Brain microvascular endothelial cell (primary cell): ENCODE results near the gene WDTC1.

Experiments used
- DNase-seq: peaks from one replicate; pipeline ENCODE4 v3.0.0-alpha.2; 2020
- H3K27ac ChIP-seq: fragments of 250-450 bp; sonication (Bioruptor Pico); 2 replicates; pipeline ENCODE4 v1.5.1; 2020; ENCODE audit warnings: mild to moderate bottlenecking, moderate library complexity
- H3K27me3 ChIP-seq: fragments of 250-450 bp; sonication (Bioruptor Pico); replicated peaks from 2 replicates; pipeline ENCODE4 v1.5.1; 2020; ENCODE audit warnings: mild to moderate bottlenecking
- H3K36me3 ChIP-seq: fragments of 250-450 bp; sonication (Bioruptor Pico); replicated peaks from 2 replicates; pipeline ENCODE4 v1.5.1; 2020; ENCODE audit warnings: mild to moderate bottlenecking
- H3K4me3 ChIP-seq: 2 replicates; pipeline ENCODE4 v1.5.1; 2011; ENCODE audit warnings: low read depth, mild to moderate bottlenecking, control low read depth, low read length, moderate library complexity
- CTCF ChIP-seq: IDR thresholded peaks from 2 replicates; pipeline ENCODE4 v1.5.1; 2011; ENCODE audit warnings: low read depth, mild to moderate bottlenecking, moderate library complexity, low read length, control low read depth, inconsistent platforms; ENCODE audit errors: missing control alignments
- in situ Hi-C: cut with HindIII; loops from 2 replicates; pipeline ENCODE4 v1.10.0; 2017; ENCODE audit warnings: low sequenced_read_pairs, low pct_ligation_motif_present

Gene WDTC1

DNA sequence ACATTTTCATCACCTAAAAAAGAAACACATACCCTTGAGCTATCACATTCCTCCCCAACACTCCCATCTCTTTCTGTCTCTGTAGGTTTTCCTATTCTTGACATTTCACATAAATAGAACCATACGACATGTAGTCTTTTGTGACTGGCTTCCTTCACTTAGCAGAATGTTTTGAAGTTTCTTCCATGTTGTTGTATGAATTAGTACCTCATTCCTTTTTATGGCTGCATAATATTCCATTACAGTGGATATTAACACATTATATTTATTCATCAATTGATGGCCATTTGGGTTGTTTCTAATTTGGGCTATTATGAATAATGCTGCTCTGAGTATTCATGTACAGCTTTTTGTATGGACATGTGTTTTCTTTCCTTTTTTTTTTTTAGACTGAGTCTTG, 11.8 kb downstream of the WDTC1 start:
- H3K36me3 ChIP-seq: no peaks in the 10 kb centered on the region
- H3K4me3 ChIP-seq: no peak overlapping the region
- H3K27me3 ChIP-seq: no peaks in the 10 kb centered on the region
- no peak for TF ChIP-seq CTCF
- no peak overlapping the region for H3K27ac ChIP-seq
- DNase-seq: no peak
- in situ Hi-C loops: no loop called here

DNA sequence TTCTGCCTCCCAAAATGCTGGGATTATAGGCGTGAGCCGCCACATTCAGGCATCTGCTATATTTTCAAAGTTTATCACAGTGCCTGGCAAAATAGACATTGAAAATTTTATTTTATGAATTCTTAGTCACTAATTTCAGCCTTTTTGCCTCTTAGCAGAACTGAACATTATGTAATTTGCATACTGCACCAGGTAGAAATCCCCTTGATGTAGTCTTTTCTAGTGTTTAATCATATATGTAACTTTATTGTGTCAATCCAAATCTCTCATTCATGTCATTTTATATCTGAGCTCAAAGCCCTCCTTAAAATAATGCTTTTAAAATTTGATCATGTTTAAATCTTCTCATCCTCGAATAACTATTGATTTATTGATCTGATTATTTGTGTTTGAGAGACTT, 19.2 kb downstream of the WDTC1 start:
- H3K36me3 ChIP-seq: no peaks in the 10 kb centered on the region
- in situ Hi-C loops: no loop called here
- no peak overlapping the region for H3K27ac ChIP-seq
- no peak for DNase-seq
- no peak overlapping the region for H3K4me3 ChIP-seq
- H3K27me3 ChIP-seq: no peaks in the 10 kb centered on the region
- no peak for TF ChIP-seq CTCF

- no peaks in the 10 kb centered on the region for H3K36me3 ChIP-seq
- no peak overlapping the region for H3K4me3 ChIP-seq
- in situ Hi-C loops: no loop called here
- no peak overlapping the region for H3K27ac ChIP-seq
- no peak for DNase-seq
- no peak for TF ChIP-seq CTCF
- no peaks in the 10 kb centered on the region for H3K27me3 ChIP-seq
Measured at GRCh38 chr1:27255136-27255535, 20.7 kb downstream of the WDTC1 start.

DNA sequence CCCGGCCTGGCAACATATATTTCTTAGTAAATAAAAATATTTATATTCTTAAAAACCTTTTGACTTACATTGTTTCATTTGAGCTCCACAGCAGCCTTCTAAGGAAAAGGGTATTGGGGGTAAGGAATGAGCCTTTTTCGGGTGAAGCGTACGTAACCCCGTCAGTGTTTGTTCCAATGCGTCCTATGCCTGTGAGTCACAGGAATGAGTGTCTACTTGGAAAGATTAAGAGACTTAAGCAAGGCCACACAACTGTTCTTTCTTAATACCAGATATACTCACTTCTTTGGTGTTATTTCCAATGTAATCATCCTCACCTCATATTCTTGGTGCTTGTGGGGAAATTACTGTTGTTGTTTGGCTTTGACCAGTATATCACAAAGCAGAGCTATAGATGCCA, 22.7 kb downstream of the WDTC1 start:
- Histone ChIP-seq H3K36me3 (no peaks in the 10 kb centered on the region), H3K27me3 (no peaks in the 10 kb centered on the region), H3K4me3 (no peak overlapping the region), H3K27ac (no peak overlapping the region)
- in situ Hi-C loops: no loop called here
- TF ChIP-seq CTCF: no peak
- DNase-seq: no peak

DNA sequence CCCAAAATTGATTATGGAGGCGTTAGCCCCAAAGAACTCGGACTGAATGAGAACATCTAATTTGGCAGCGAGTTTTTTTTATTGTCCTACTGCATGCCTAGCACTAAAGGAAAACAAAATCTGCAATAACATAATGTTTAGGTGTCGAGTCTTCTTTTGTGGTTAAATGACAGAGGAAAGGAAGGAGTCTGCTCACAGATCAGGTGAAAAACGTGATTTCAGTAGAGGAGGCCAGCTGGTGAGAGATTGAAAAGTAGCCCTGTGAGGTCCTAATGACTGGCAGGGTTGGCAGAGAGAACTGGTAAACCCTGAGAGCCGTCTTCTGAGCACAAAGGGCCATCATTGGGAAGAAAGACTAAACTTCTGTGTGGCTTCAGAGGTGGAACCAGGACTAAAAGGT, 24.2 kb downstream of the WDTC1 start:
- H3K27ac ChIP-seq: no peak overlapping the region
- no peak for DNase-seq
- no peak overlapping the region for H3K4me3 ChIP-seq
- no peaks in the 10 kb centered on the region for H3K36me3 ChIP-seq
- H3K27me3 ChIP-seq: no peaks in the 10 kb centered on the region
- no peak for TF ChIP-seq CTCF
- in situ Hi-C loops: no loop called here

- H3K27me3 ChIP-seq: no peaks in the 10 kb centered on the region
- no peak for DNase-seq
- no peak overlapping the region for H3K27ac ChIP-seq
- H3K4me3 ChIP-seq: no peak overlapping the region
- no peaks in the 10 kb centered on the region for H3K36me3 ChIP-seq
- in situ Hi-C loops: no loop called here
- TF ChIP-seq CTCF: no peak
Measured at GRCh38 chr1:27267153-27267552, 32.7 kb downstream of the WDTC1 start.
